Left lung (tissue), 10 donors: ENCODE data around the gene PRAC2. TPM values are rescaled to one million over a fixed set of nuclear protein-coding genes. Genes with fewer than 3 reads are reported as not detected.

Experiments
- ATAC-seq: fragments of 200-7000 bp; cut with Tn5 transposase; one replicate; pipeline ENCODE4 v1.9.1; 2020; ENCODE audit warnings: moderate library complexity
- DNase-seq, 4 donors: peaks; one replicate each; pipeline ENCODE4 v3.0.0-alpha.2; 2013 to 2020
- H3K27ac ChIP-seq, 2 donors: fragments of 200-600 bp; sonication (generic) in 1 of 2; one replicate each; pipeline versions ENCODE4 v1.5.0 to v1.8.0; 2020 to 2021
- H3K27me3 ChIP-seq, 2 donors: fragments of 200-600 bp; sonication (generic) in 1 of 2; one replicate each; pipeline versions ENCODE4 v1.5.0 to v1.8.0; 2020 to 2021
- H3K36me3 ChIP-seq, 2 donors: fragments of 200-600 bp; sonication (generic) in 1 of 2; one replicate each; pipeline versions ENCODE4 v1.5.0 to v1.8.0; 2020 to 2021
- H3K4me1 ChIP-seq, 2 donors: fragments of 200-600 bp; one replicate each; pipeline ENCODE4 v1.8.0; 2021
- H3K4me3 ChIP-seq, 2 donors: fragments of 200-600 bp; sonication (generic) in 1 of 2; one replicate each; pipeline versions ENCODE4 v1.5.0 to v1.8.0; 2020 to 2021; ENCODE audit warnings: mild to moderate bottlenecking in 1 of 2
- H3K9me3 ChIP-seq, 2 donors: fragments of 200-600 bp; sonication (generic) in 1 of 2; one replicate each; pipeline versions ENCODE4 v1.5.0 to v1.8.0; 2020 to 2021
- CTCF ChIP-seq, 2 donors: fragments of 200-600 bp; sonication (generic) in 1 of 2; IDR thresholded peaks; one replicate each; pipeline versions ENCODE4 v1.5.0 to v1.8.0; 2021; ENCODE audit warnings: antibody characterized with exemption in 2 of 2
- intact Hi-C, 2 donors: fragments of 100-400 bp; cut with DNase I; formaldehyde crosslinking; loops; one replicate each; pipeline versions ENCODE4 v1.11.2 to v1.14.2; 2022
- polyA plus RNA-seq, 6 donors: library from polyadenylated mRNA; unstranded; fragments of 120-200 nt; gene quantifications; one replicate each; pipeline ENCODE4 v1.2.1, GENCODE V29; 2013; ENCODE audit not compliant: insufficient read length in 6 of 6
- total RNA-seq, 2 donors: library from RNA; stranded (reverse); fragmentation: NEBNext Ultra II Directional; extraction: Animal tissue kit (Norgen Biotek cat#: 25700); gene quantifications; one replicate each; pipeline ENCODE4 v1.2.1, GENCODE V29; 2021
- donor health status: DM: no; HTN: yes; CAD: no.
- donor health status: DM: no; HTN: no; CAD: no.

The PRAC2 gene
- total and polyA plus RNA-seq, 8 donors, result not detected

- DNase-seq, result no peak
- no peak overlapping the region for H3K27ac ChIP-seq
Measured at GRCh38 chr17:48731355-48731754, 8.4 kb downstream of the PRAC2 start.

GRCh38 chr17:48732688-48733629 is 10.0 kb downstream of the PRAC2 start:
- peaks cover 97 to 100% of the 10 kb centered on the region in 2 donors for H3K27me3 ChIP-seq
- TF ChIP-seq CTCF (IDR thresholded peaks at IDR 0.05), result no peak
- DNase-seq, result peak in 1 of 4 donors; percentile 68
- intact Hi-C loops, result no loop called here
- H3K9me3 ChIP-seq, result no peaks in the 10 kb centered on the region
- H3K4me3 ChIP-seq, result no peak overlapping the region
- no peaks in the 10 kb centered on the region for H3K36me3 ChIP-seq
- peaks cover 0 to 6% of the 10 kb centered on the region in 2 donors for H3K4me1 ChIP-seq
- H3K27ac ChIP-seq, result no peak overlapping the region
- ATAC-seq, result no peak

More at GRCh38 chr17:48731355-48731754, 8.4 kb downstream of the PRAC2 start:
- Histone ChIP-seq H3K4me1 (peaks cover 0 to 6% of the 10 kb centered on the region in 2 donors), H3K9me3 (no peaks in the 10 kb centered on the region), H3K4me3 (no peak overlapping the region), H3K36me3 (no peaks in the 10 kb centered on the region), H3K27me3 (peaks cover 98 to 100% of the 10 kb centered on the region in 2 donors)
- ATAC-seq, result no peak
- no peak for TF ChIP-seq CTCF (IDR thresholded peaks at IDR 0.05)
- intact Hi-C loops, result no loop called here

- no peak for DNase-seq
Measured at GRCh38 chr17:48733632-48734328, 10.8 kb downstream of the PRAC2 start.

GRCh38 chr17:48734333-48735061 is 11.5 kb downstream of the PRAC2 start:
- intact Hi-C loops, result no loop called here
- DNase-seq (no peak), ATAC-seq (no peak)
- Histone ChIP-seq H3K36me3 (no peaks in the 10 kb centered on the region), H3K9me3 (no peaks in the 10 kb centered on the region), H3K27ac (no peak overlapping the region), H3K27me3 (peaks cover 98 to 100% of the 10 kb centered on the region in 2 donors), H3K4me1 (no peaks in the 10 kb centered on the region), H3K4me3 (no peak overlapping the region)
- no peak for TF ChIP-seq CTCF (IDR thresholded peaks at IDR 0.05)

More at GRCh38 chr17:48733632-48734328, 10.8 kb downstream of the PRAC2 start:
- no peak overlapping the region for H3K4me3 ChIP-seq
- H3K27ac ChIP-seq, result no peak overlapping the region
- H3K36me3 ChIP-seq, result no peaks in the 10 kb centered on the region
- H3K4me1 ChIP-seq, result no peaks in the 10 kb centered on the region
- ATAC-seq, result no peak
- H3K9me3 ChIP-seq, result no peaks in the 10 kb centered on the region
- TF ChIP-seq CTCF (IDR thresholded peaks at IDR 0.05), result no peak
- intact Hi-C loops, result no loop called here
- H3K27me3 ChIP-seq, result peaks cover 98 to 100% of the 10 kb centered on the region in 2 donors
